Choroid plexus epithelial cell (primary cell): ENCODE data around the gene C10orf105.

Experiments used
- DNase-seq: peaks from one replicate; pipeline ENCODE4 v3.0.0-alpha.2; 2010; ENCODE audit warnings: low read depth
- H3K4me3 ChIP-seq: 2 replicates; pipeline ENCODE4 v1.5.1; 2011; ENCODE audit warnings: low read depth, mild to moderate bottlenecking, control low read depth, low read length, moderate library complexity
- TF ChIP-seq, protein P1 (sequence below): conservative IDR thresholded peaks from 2 replicates; pipeline ENCODE4 v1.5.1; 2011; ENCODE audit warnings: low read depth, mild to moderate bottlenecking, control low read depth, inconsistent platforms, low read length, moderate library complexity

Gene C10orf105

GRCh38 chr10:71746344-71747037, 26.9 kb upstream of the C10orf105 start:
- TF ChIP-seq, protein P1, sequence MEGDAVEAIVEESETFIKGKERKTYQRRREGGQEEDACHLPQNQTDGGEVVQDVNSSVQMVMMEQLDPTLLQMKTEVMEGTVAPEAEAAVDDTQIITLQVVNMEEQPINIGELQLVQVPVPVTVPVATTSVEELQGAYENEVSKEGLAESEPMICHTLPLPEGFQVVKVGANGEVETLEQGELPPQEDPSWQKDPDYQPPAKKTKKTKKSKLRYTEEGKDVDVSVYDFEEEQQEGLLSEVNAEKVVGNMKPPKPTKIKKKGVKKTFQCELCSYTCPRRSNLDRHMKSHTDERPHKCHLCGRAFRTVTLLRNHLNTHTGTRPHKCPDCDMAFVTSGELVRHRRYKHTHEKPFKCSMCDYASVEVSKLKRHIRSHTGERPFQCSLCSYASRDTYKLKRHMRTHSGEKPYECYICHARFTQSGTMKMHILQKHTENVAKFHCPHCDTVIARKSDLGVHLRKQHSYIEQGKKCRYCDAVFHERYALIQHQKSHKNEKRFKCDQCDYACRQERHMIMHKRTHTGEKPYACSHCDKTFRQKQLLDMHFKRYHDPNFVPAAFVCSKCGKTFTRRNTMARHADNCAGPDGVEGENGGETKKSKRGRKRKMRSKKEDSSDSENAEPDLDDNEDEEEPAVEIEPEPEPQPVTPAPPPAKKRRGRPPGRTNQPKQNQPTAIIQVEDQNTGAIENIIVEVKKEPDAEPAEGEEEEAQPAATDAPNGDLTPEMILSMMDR = no peak
- no peak for DNase-seq

GRCh38 chr10:71745664-71746250, 26.2 kb upstream of the C10orf105 start:
- TF ChIP-seq, protein P1 = no peak
- DNase-seq = no peak
- H3K4me3 ChIP-seq = no peak overlapping the region

More at GRCh38 chr10:71746344-71747037, 26.9 kb upstream of the C10orf105 start:
- H3K4me3 ChIP-seq = no peak overlapping the region

- no peak for DNase-seq
- no peak overlapping the region for H3K4me3 ChIP-seq
- TF ChIP-seq, protein P1 = no peak
Observed at GRCh38 chr10:71744897-71745663, 25.5 kb upstream of the C10orf105 start.

GRCh38 chr10:71743866-71744265, 24.3 kb upstream of the C10orf105 start:
- no peak for DNase-seq
- TF ChIP-seq, protein P1 = no peak
- H3K4me3 ChIP-seq = no peak overlapping the region

DNA sequence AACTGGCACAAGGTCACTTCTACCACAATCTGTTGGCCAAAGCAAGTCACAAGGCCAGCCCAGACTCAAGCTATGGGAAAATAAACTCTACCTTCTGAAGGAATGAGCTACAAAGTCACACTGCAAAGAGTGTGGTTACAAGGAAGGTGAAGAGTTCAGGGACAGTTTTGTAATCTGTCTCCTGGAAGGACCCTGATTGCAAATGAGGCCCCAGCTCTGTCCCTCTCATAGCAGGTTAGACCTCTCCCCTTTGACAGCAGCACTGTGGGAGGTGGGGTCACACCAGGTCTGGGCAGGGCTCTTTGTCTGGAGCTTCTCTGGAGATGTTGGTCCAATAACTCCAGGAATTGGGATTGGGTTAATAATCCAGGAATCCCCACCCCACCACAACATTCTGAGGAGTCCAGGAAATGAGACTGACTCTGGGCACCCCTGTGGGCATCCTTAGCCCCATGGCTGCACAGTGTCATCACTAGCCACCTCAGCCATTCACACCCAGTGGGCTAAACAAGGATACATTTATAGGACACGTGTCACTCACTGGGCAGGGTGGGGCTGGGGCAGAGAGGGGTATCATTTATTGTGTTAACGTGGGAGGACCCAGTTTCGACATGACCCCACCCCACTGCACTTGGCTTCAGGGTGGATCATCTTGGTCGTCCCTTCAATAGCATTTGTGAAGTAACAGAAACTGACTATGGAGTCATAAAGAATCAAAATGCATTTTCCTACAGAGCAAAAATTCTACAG, 23.7 kb upstream of the C10orf105 start:
- TF ChIP-seq, protein P1 = no peak
- DNase-seq = no peak
- no peak overlapping the region for H3K4me3 ChIP-seq

DNA sequence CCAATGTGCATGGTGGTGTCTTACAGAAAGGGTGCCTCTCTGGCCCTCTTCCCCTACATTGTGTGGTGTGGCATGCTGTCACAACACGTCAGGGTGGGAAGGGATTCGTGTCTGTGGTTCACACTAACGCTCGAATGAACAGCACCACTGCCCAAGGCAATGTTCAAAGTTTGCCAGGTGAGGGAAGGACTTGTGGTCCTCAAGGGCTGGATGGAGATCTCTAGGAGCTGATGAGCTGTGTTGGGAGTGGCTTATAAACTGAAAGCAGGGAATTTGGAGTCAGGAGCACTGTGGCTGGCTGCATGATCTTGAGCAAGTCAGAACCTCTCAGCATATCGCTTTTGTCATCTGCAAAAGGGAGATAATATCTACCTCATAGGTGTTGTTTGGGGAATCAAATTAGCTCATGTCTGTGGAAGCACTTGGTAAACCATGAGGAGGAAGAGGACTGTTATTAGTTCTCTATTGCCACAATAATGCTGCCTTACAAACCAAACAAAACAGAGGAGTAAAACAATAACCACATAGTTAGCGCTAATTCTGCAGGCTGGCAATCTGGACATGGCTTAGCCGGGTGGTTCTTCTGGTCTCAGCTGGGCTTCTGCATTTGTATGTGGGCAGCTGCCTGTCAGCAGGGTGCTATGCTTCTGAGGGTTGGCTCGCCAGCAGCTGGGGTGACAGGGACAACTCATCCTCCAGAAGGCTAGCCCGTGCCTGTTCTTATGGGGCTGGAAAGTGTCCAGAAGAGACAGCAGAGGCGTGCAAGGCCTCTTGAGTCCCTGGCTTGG, 22.9 kb upstream of the C10orf105 start:
- no peak for DNase-seq
- H3K4me3 ChIP-seq = no peak overlapping the region
- TF ChIP-seq, protein P1 = no peak
